IMR-90 (cell line): ENCODE results near the gene ODF2. TPM values are rescaled to one million over a fixed set of nuclear protein-coding genes. Genes with fewer than 3 reads are reported as not detected.

Experiments
- ATAC-seq: fragments of 200-7000 bp; cut with Tn5 transposase; 2 replicates; pipeline ENCODE4 v1.9.1; 2020; ENCODE audit warnings: low read depth, mild to moderate bottlenecking, moderate library complexity
- BruUV-seq: library from RNA; stranded (reverse); fragments of 400-500 nt; replicated peaks from 2 replicates; lab custom pipeline; 2021; lab: Mats Ljungman, UMichigan
- CTCF ChIA-PET: fragments of 300-600 bp; formaldehyde crosslinking; extraction: SDS; loops from one replicate; lab custom pipeline; 2021; ENCODE audit warnings: antibody characterized with exemption; lab: Yijun Ruan, JAX
- POLR2A ChIA-PET: fragments of 300-600 bp; sonication (Branson Sonifier 250); formaldehyde crosslinking; loops from one replicate; lab custom pipeline; 2022; ENCODE audit warnings: antibody characterized with exemption; ENCODE audit not compliant: unreplicated experiment; lab: Charles Lee
- DNase-seq: peaks from one replicate; pipeline ENCODE4 v3.0.0; 2013
- H2AFZ ChIP-seq: replicated peaks from 2 replicates; pipeline ENCODE3; 2013; ENCODE audit warnings: low read length, mild to moderate bottlenecking; ENCODE audit not compliant: poor library complexity
- H2AK5ac ChIP-seq: 2 replicates; pipeline ENCODE4 v1.6.1; 2013; ENCODE audit warnings: low read depth, low read length, inconsistent platforms
- H2AK9ac ChIP-seq: replicated peaks from 2 replicates; pipeline ENCODE3; 2013; ENCODE audit warnings: mild to moderate bottlenecking, low read depth, low read length, moderate library complexity; ENCODE audit not compliant: poor library complexity
- H2BK120ac ChIP-seq: 2 replicates; pipeline ENCODE4 v1.6.1; 2013; ENCODE audit warnings: low read depth, low read length, inconsistent platforms
- H2BK15ac ChIP-seq: 3 replicates; pipeline ENCODE4 v1.6.1; 2013; ENCODE audit warnings: low read depth, low read length, inconsistent platforms
- H2BK20ac ChIP-seq: 2 replicates; pipeline ENCODE4 v1.6.1; 2013; ENCODE audit warnings: low read depth, mild to moderate bottlenecking, inconsistent platforms, low read length, moderate library complexity
- H2BK5ac ChIP-seq: 2 replicates; pipeline ENCODE4 v1.6.1; 2013; ENCODE audit warnings: mild to moderate bottlenecking, low read depth, low read length, inconsistent platforms; ENCODE audit not compliant: poor library complexity, severe bottlenecking
- H3K14ac ChIP-seq: replicated peaks from 2 replicates; pipeline ENCODE4 v1.6.1; 2013; ENCODE audit warnings: low read depth, low read length, inconsistent platforms
- H3K18ac ChIP-seq: 2 replicates; pipeline ENCODE4 v1.6.1; 2013; ENCODE audit warnings: low read depth, low read length, control low read depth
- H3K23ac ChIP-seq: 2 replicates; pipeline ENCODE4 v1.6.1; 2013; ENCODE audit warnings: low read depth, low read length, inconsistent platforms
- H3K27ac ChIP-seq: 2 replicates; pipeline ENCODE4 v1.5.1; 2013; ENCODE audit warnings: mild to moderate bottlenecking, control low read depth, low read length; ENCODE audit not compliant: insufficient read depth
- H3K27me3 ChIP-seq: 2 replicates; pipeline ENCODE4 v1.6.1; 2013; ENCODE audit warnings: low read length; ENCODE audit not compliant: control insufficient read depth, insufficient read depth
- H3K36me3 ChIP-seq: 2 replicates; pipeline ENCODE4 v1.6.1; 2013; ENCODE audit warnings: low read length, mixed read lengths; ENCODE audit not compliant: control insufficient read depth, insufficient read depth
- H3K4ac ChIP-seq: 2 replicates; pipeline ENCODE4 v1.6.1; 2013; ENCODE audit warnings: low read depth, low read length, inconsistent platforms
- H3K4me1 ChIP-seq: 2 replicates; pipeline ENCODE4 v1.6.1; 2013; ENCODE audit warnings: low read length, mixed read lengths; ENCODE audit not compliant: control insufficient read depth, insufficient read depth
- H3K4me2 ChIP-seq: 2 replicates; pipeline ENCODE4 v1.6.1; 2013; ENCODE audit warnings: low read depth, mild to moderate bottlenecking, control low read depth, low read length, moderate library complexity
- H3K4me3 ChIP-seq: 2 replicates; pipeline ENCODE4 v1.5.1; 2013; ENCODE audit warnings: low read depth, mild to moderate bottlenecking, control low read depth, low read length, moderate library complexity; ENCODE audit not compliant: insufficient read depth
- H3K56ac ChIP-seq: 2 replicates; pipeline ENCODE4 v1.6.1; 2013; ENCODE audit warnings: low read length, inconsistent platforms; ENCODE audit not compliant: insufficient read depth; ENCODE audit errors: extremely low read depth
- H3K79me1 ChIP-seq, 2 experiments: 2 replicates each; pipeline ENCODE4 v1.6.1; 2013; ENCODE audit warnings: low read length in 2 of 2, inconsistent platforms in 1 of 2, low read depth in 1 of 2
- H3K9ac ChIP-seq: 2 replicates; pipeline ENCODE4 v1.6.1; 2013; ENCODE audit warnings: low read depth, low read length, control low read depth
- H3K9me1 ChIP-seq: 2 replicates; pipeline ENCODE4 v1.6.1; 2013; ENCODE audit warnings: low read length, inconsistent platforms; ENCODE audit not compliant: insufficient read depth
- H3K9me3 ChIP-seq: 2 replicates; pipeline ENCODE4 v1.6.1; 2013; ENCODE audit warnings: low read length; ENCODE audit not compliant: control insufficient read depth, insufficient read depth
- H4K20me1 ChIP-seq: 2 replicates; pipeline ENCODE4 v1.6.1; 2013; ENCODE audit warnings: low read length, inconsistent platforms; ENCODE audit not compliant: insufficient read depth
- H4K5ac ChIP-seq: 2 replicates; pipeline ENCODE4 v1.6.1; 2013; ENCODE audit warnings: mild to moderate bottlenecking, low read depth, low read length, control low read depth
- H4K8ac ChIP-seq, 2 experiments: 2 replicates each; pipeline ENCODE4 v1.6.1; 2013; ENCODE audit warnings: low read depth in 2 of 2, low read length in 2 of 2, control low read depth in 1 of 2, inconsistent platforms in 1 of 2
- H4K91ac ChIP-seq: 2 replicates; pipeline ENCODE4 v1.6.1; 2013; ENCODE audit warnings: low read depth, low read length, inconsistent platforms; ENCODE audit not compliant: insufficient read depth
- BHLHE40 ChIP-seq: fragments of 150-350 bp; IDR thresholded peaks from 2 replicates; pipeline ENCODE4 v1.6.1; 2016; ENCODE audit warnings: mild to moderate bottlenecking, low read depth, low read length
- CEBPB ChIP-seq: IDR thresholded peaks from 2 replicates; pipeline ENCODE4 v1.6.1; 2012; ENCODE audit warnings: low read depth, low read length, improper control_type of control experiment
- CHD1 ChIP-seq: IDR thresholded peaks from 2 replicates; pipeline ENCODE4 v1.6.1; 2012; ENCODE audit warnings: low read depth, low read length, improper control_type of control experiment
- ELK1 ChIP-seq: fragments of 150-350 bp; IDR thresholded peaks from 2 replicates; pipeline ENCODE4 v1.6.1; 2016; ENCODE audit warnings: low read depth, mild to moderate bottlenecking, low read length, moderate library complexity, borderline replicate concordance
- MAFK ChIP-seq: IDR thresholded peaks from 2 replicates; pipeline ENCODE4 v1.6.1; 2012; ENCODE audit warnings: low read depth, low read length, improper control_type of control experiment
- MAZ ChIP-seq: IDR thresholded peaks from 2 replicates; pipeline ENCODE4 v1.6.1; 2012; ENCODE audit warnings: low read depth, mild to moderate bottlenecking, low read length, improper control_type of control experiment, moderate library complexity, borderline replicate concordance
- MXI1 ChIP-seq: IDR thresholded peaks from 2 replicates; pipeline ENCODE4 v1.6.1; 2012; ENCODE audit warnings: low read depth, mild to moderate bottlenecking, low read length, moderate library complexity, borderline replicate concordance
- RAD21 ChIP-seq: IDR thresholded peaks from 2 replicates; pipeline ENCODE4 v1.6.1; 2012; ENCODE audit warnings: low read length, improper control_type of control experiment
- RFX5 ChIP-seq: IDR thresholded peaks from 2 replicates; pipeline ENCODE4 v1.8.0; 2012; ENCODE audit warnings: low read depth, mild to moderate bottlenecking, low read length, moderate library complexity
- SMC3 ChIP-seq: fragments of 150-350 bp; IDR thresholded peaks from 2 replicates; pipeline ENCODE4 v1.6.1; 2016; ENCODE audit warnings: low read depth, mild to moderate bottlenecking, antibody characterized with exemption, low read length, moderate library complexity
- USF2 ChIP-seq: fragments of 150-350 bp; IDR thresholded peaks from 2 replicates; pipeline ENCODE4 v1.6.1; 2017; ENCODE audit warnings: mild to moderate bottlenecking, antibody characterized with exemption, low read length, low read depth
- WGBS, 2 experiments: methylation state at CpG; one replicate each; pipeline versions ENCODE4 v1.1.5 to v1.1.7; 2013; ENCODE audit warnings: missing lambda C conversion rate in 2 of 2; ENCODE audit not compliant: insufficient read length in 1 of 2; ENCODE audit errors: extremely low coverage in 2 of 2; 5-methylcytosine and 5-hydroxymethylcytosine counted together
- dilution Hi-C: fragments of 300-500 bp; cut with HindIII; formaldehyde crosslinking; loops from one replicate; pipeline ENCODE4 v1.14.3; 2018; ENCODE audit warnings: low sequenced_read_pairs; ENCODE audit not compliant: unreplicated experiment
- in situ Hi-C: fragments of 300-500 bp; cut with MboI; formaldehyde crosslinking; loops from 3 replicates; pipeline ENCODE4 v1.14.3; 2019; ENCODE audit warnings: low sequenced_read_pairs, inconsistent platforms, mixed read lengths
- intact Hi-C: fragments of 100-400 bp; cut with micrococcal nuclease; formaldehyde crosslinking; loops from 2 replicates; pipeline ENCODE4 v1.10.0; 2022
- polyA plus RNA-seq, 3 experiments: library from polyadenylated mRNA; depleted of rRNA; stranded (reverse); fragments of >200 nt; gene quantifications; 2 replicates each; pipeline ENCODE4 v1.2.3, GENCODE V29; 2012; ENCODE audit warnings: low replicate concordance in 1 of 3
- total RNA-seq: library from RNA; depleted of rRNA; stranded (reverse); fragments of >200 nt; gene quantifications from 2 replicates; pipeline ENCODE4 v1.2.3, GENCODE V29; 2012

Gene ODF2
- total and polyA plus RNA-seq, 2 of the 4 experiments (the other 2 are of a cell fraction) = 40.2 to 46.4 TPM

GRCh38 chr9:128435611-128436010, 20.2 kb upstream of the ODF2 start:
- Histone ChIP-seq H2AK5ac (no peak overlapping the region), H2BK120ac (no peak overlapping the region), H3K27me3 (no peaks in the 10 kb centered on the region), H2AFZ (no peak overlapping the region), H3K36me3 (peaks cover 18% of the 10 kb centered on the region; the same call in 1 of the 2 replicates), H3K9me1 (peaks cover 5% of the 10 kb centered on the region; the same call in 1 of the 2 replicates), H2BK15ac (no peak overlapping the region), H2BK5ac (no peak overlapping the region), H3K4me3 (no peak overlapping the region), H3K79me1 (no peaks in the 10 kb centered on the region; a peak in 1 of 4 replicates), H2BK20ac (no peak overlapping the region), H4K8ac (no peak overlapping the region), H3K9me3 (no peaks in the 10 kb centered on the region), H4K5ac (no peak overlapping the region), H3K4me2 (no peak overlapping the region), H2AK9ac (no peak overlapping the region), H3K4me1 (no peaks in the 10 kb centered on the region), H4K20me1 (no peaks in the 10 kb centered on the region), H3K4ac (no peak overlapping the region), H3K18ac (no peak overlapping the region), H3K56ac (no peak overlapping the region), H3K27ac (no peak overlapping the region), H3K14ac (no peak overlapping the region), H4K91ac (no peak overlapping the region), H3K23ac (no peak overlapping the region), H3K9ac (no peak overlapping the region)
- ChIA-PET POLR2A (no interaction called here), CTCF (no interaction called here)
- 92% methylated on average over 9 of the region's 18 CpGs; no CpG with 5 or more reads in 1 of the 2 experiments for WGBS, 2 experiments
- intact Hi-C loops = no loop called here
- TF ChIP-seq CEBPB = no peak
- TF ChIP-seq BHLHE40 = no peak
- TF ChIP-seq MXI1 = no peak
- TF ChIP-seq CHD1 = no peak
- no peak for TF ChIP-seq MAFK
- no peak for TF ChIP-seq USF2
- no peak for TF ChIP-seq ELK1
- no peak for TF ChIP-seq RAD21
- TF ChIP-seq RFX5 = no peak
- TF ChIP-seq SMC3 = no peak
- no peak for TF ChIP-seq MAZ
- in situ Hi-C loops = no loop called here
- no peak for ATAC-seq
- dilution Hi-C loops = no loop called here
- BruUV-seq = no TSS peak
- no peak for DNase-seq
